Lower leg skin (tissue), 3 donors: ENCODE results near the gene TAF11L5.
"Not testable (repeated sequence)": the region's sequence is repeated elsewhere in the genome, so short reads cannot be mapped to it uniquely, and the experiment has no call there.

ENCODE experiments used
- POLR2A ChIP-seq, 2 donors: fragments of 450-650 bp; IDR thresholded peaks; one replicate each; pipeline ENCODE4 v1.6.1; 2016 to 2017; ENCODE audit warnings: antibody characterized with exemption in 2 of 2, mild to moderate bottlenecking in 1 of 2, moderate library complexity in 1 of 2
- TF ChIP-seq, protein P1 (sequence below), 3 donors: fragments of 450-650 bp; IDR thresholded peaks; one replicate each; pipeline ENCODE4 v1.5.1; 2016; ENCODE audit warnings: antibody characterized with exemption in 3 of 3, mild to moderate bottlenecking in 3 of 3, moderate library complexity in 2 of 3

GRCh38 chr5:17528369-17528768 lies 3.3 kb downstream of the TAF11L5 start, which contains the start of gene TAF11L6:
- not testable (repeated sequence) for TF ChIP-seq POLR2A (IDR thresholded peaks at IDR 0.05)
- TF ChIP-seq, protein P1, sequence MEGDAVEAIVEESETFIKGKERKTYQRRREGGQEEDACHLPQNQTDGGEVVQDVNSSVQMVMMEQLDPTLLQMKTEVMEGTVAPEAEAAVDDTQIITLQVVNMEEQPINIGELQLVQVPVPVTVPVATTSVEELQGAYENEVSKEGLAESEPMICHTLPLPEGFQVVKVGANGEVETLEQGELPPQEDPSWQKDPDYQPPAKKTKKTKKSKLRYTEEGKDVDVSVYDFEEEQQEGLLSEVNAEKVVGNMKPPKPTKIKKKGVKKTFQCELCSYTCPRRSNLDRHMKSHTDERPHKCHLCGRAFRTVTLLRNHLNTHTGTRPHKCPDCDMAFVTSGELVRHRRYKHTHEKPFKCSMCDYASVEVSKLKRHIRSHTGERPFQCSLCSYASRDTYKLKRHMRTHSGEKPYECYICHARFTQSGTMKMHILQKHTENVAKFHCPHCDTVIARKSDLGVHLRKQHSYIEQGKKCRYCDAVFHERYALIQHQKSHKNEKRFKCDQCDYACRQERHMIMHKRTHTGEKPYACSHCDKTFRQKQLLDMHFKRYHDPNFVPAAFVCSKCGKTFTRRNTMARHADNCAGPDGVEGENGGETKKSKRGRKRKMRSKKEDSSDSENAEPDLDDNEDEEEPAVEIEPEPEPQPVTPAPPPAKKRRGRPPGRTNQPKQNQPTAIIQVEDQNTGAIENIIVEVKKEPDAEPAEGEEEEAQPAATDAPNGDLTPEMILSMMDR (IDR thresholded peaks at IDR 0.05), result not testable (repeated sequence)
